Heart right ventricle (tissue), 16 donors: ENCODE measurements around the gene DCAF8L2. TPM values are rescaled to one million over a fixed set of nuclear protein-coding genes. Genes with fewer than 3 reads are reported as not detected.

Source experiments
- ATAC-seq, 8 donors: fragments of 200-7000 bp; cut with Tn5 transposase; one replicate each; pipeline ENCODE4 v1.9.1; 2020; ENCODE audit warnings: mild to moderate bottlenecking in 8 of 8, moderate library complexity in 8 of 8, moderate number of reproducible peaks in 1 of 8
- DNase-seq, 2 donors: peaks; one replicate each; pipeline ENCODE4 v3.0.0-alpha.2; 2020
- H3K27ac ChIP-seq, 10 donors: fragments of 200-600 bp; sonication (generic) in 2 of 10; one replicate each; pipeline versions ENCODE4 v1.5.0 to v1.8.0; 2020 to 2022; ENCODE audit warnings: mild to moderate bottlenecking in 3 of 10
- H3K27me3 ChIP-seq, 7 donors: fragments of 200-600 bp; one replicate each; pipeline ENCODE4 v1.8.0; 2021 to 2022; ENCODE audit warnings: mild to moderate bottlenecking in 2 of 7
- H3K36me3 ChIP-seq, 9 donors: fragments of 200-600 bp; sonication (generic) in 1 of 9; one replicate each; pipeline versions ENCODE4 v1.5.0 to v1.8.0; 2020 to 2022; ENCODE audit warnings: mild to moderate bottlenecking in 2 of 9
- H3K4me1 ChIP-seq, 9 donors: fragments of 200-600 bp; sonication (generic) in 1 of 9; one replicate each; pipeline versions ENCODE4 v1.5.0 to v1.8.0; 2020 to 2022; ENCODE audit warnings: mild to moderate bottlenecking in 4 of 9
- H3K4me3 ChIP-seq, 10 donors: fragments of 200-600 bp; sonication (generic) in 2 of 10; one replicate each; pipeline versions ENCODE4 v1.5.0 to v1.8.0; 2020 to 2022; ENCODE audit warnings: mild to moderate bottlenecking in 7 of 10, moderate library complexity in 2 of 10
- H3K9me3 ChIP-seq, 11 donors: fragments of 200-600 bp in 10 of 11; sonication (generic) in 2 of 11; one replicate each; pipeline versions ENCODE4 v1.5.0 to v1.8.0; 2013 to 2022; ENCODE audit warnings: mild to moderate bottlenecking in 2 of 11, control low read depth in 1 of 11, moderate library complexity in 1 of 11
- WGBS, 2 donors: extraction: QIAGEN DNeasy Blood & Tissue Kit; methylation state at CpG; one replicate each; pipeline ENCODE4 v1.1.7; 2013; ENCODE audit warnings: inconsistent platforms in 1 of 2; 5-methylcytosine and 5-hydroxymethylcytosine counted together
- intact Hi-C, 10 donors: fragments of 100-400 bp; cut with DNase I; formaldehyde crosslinking; loops; one replicate each; pipeline versions ENCODE4 v1.11.1 to v1.14.2; 2022
- polyA plus RNA-seq, 2 donors: library from polyadenylated mRNA; stranded (reverse); fragments of 200-250 nt; gene quantifications; one replicate each; pipeline ENCODE4 v1.2.3, GENCODE V29; 2013
- total RNA-seq, 10 donors: library from RNA; stranded (reverse); fragmentation: NEBNext Ultra II Directional in 3 of 10; extraction: Animal tissue kit (Norgen Biotek cat#: 25700) in 3 of 10; gene quantifications; one replicate each; pipeline versions ENCODE4 v1.2.1 to v1.2.4, GENCODE V29; 2021 to 2023
- TF ChIP-seq, protein P1 (sequence below), 9 donors: fragments of 200-600 bp; sonication (generic) in 2 of 9; IDR thresholded peaks; one replicate each; pipeline versions ENCODE4 v1.5.0 to v1.8.0; 2021 to 2022; ENCODE audit warnings: antibody characterized with exemption in 9 of 9, mild to moderate bottlenecking in 5 of 9, moderate library complexity in 1 of 9
- donor health status: Arrhythmogenic right ventricular cardiomyopathy.
- donor health status: ischemic (EF 13 %, LVEDD 7.1; RV severe dilation, severe dysfunction).
- donor health status: healthy with polysubstance abuse.
- donor health status: DM: no; HTN: yes; CAD: no.
- donor health status: DM: no; HTN: no; CAD: no.
- donor health status: ischemic (EF 25% LVEDD 6.9; RV normal size, moderate dysfunction).
- donor health status: ischemic (EF 25% LVEDD 5.7; RV mildly dilated, moderate dysfunction).
- donor health status: healthy.
- donor health status: DM: yes; HTN: yes; CAD: no.
- donor health status: Ischemic cardiomyopathy.
- donor health status: ischemic (EF 35%, LVEDD 5.7; RV mildly dilated, moderate dysfunction).
- donor health status: nonischemic (EF 11% LVEDD 7.7; RV severe dilation, severe dysfunction).
- donor health status: DM: yes; HTN: yes; CAD: no.
- donor health status: PGD.
- donor health status: ischemic (EF 29% LVEDD 5.4; RV normal size, mild dysfunction).
- donor health status: nonischemic (EF 23%, LVEDD 6.1; RV moderate dilation, normal function).

DCAF8L2 gene
- total and polyA plus RNA-seq, 12 donors, result not detected

DNA sequence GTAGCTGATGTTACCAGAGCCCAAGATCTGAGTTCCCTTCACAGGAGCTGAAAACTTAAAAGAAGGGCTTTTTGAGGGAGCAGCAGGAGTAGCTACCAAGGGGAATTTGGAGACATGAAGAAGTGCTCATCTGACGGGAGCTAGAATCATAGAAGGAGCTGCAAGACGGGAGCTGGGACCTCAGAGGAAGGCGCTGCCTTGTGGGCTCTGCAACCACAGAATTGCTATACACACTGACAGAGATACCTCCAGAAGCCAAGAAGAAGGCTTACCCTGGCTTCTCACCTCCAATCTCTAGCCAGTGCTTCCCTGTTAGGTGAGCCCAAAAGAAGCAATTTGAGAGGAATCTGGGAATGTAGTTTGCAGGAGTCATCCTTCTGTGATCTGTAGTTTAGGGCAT is 35.9 kb downstream of the DCAF8L2 start:
- intact Hi-C loops, result no loop called here
- Histone ChIP-seq H3K27ac (no peak overlapping the region), H3K27me3 (no peaks in the 10 kb centered on the region), H3K9me3 (no peaks in the 10 kb centered on the region), H3K36me3 (no peaks in the 10 kb centered on the region), H3K4me1 (no peaks in the 10 kb centered on the region), H3K4me3 (no peak overlapping the region)
- ATAC-seq (no peak), DNase-seq (no peak)
- 75 to 81% methylated on average over 3 of the region's 3 CpGs for WGBS, 2 donors
- TF ChIP-seq, protein P1, sequence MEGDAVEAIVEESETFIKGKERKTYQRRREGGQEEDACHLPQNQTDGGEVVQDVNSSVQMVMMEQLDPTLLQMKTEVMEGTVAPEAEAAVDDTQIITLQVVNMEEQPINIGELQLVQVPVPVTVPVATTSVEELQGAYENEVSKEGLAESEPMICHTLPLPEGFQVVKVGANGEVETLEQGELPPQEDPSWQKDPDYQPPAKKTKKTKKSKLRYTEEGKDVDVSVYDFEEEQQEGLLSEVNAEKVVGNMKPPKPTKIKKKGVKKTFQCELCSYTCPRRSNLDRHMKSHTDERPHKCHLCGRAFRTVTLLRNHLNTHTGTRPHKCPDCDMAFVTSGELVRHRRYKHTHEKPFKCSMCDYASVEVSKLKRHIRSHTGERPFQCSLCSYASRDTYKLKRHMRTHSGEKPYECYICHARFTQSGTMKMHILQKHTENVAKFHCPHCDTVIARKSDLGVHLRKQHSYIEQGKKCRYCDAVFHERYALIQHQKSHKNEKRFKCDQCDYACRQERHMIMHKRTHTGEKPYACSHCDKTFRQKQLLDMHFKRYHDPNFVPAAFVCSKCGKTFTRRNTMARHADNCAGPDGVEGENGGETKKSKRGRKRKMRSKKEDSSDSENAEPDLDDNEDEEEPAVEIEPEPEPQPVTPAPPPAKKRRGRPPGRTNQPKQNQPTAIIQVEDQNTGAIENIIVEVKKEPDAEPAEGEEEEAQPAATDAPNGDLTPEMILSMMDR (IDR thresholded peaks at IDR 0.05), result no peak

DNA sequence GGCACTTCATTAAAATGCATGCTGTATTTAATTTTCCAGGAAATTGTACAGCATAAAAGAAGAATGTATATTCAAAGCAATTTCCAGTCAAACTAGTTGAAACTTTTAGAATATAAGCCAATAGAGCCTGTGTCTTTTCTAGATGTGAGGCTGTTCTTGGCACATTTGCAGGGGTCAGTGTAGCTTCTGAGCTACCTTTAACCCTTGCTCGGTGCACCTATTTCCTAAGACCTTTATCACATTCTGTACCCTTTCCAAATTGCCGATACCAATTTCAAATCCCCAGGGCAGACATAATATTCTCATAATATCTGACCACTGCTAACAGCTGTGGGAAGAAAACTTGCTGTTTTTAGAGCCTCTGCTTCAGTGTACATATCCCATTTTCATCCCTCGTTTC is 43.2 kb downstream of the DCAF8L2 start:
- Histone ChIP-seq H3K27ac (no peak overlapping the region), H3K36me3 (no peaks in the 10 kb centered on the region), H3K4me1 (no peaks in the 10 kb centered on the region), H3K9me3 (no peaks in the 10 kb centered on the region), H3K27me3 (peaks cover 0 to 3% (median 0%) of the 10 kb centered on the region in 7 donors), H3K4me3 (no peak overlapping the region)
- DNase-seq (no peak), ATAC-seq (no peak)
- WGBS, 2 donors, result 64 to 65% methylated on average over 3 of the region's 3 CpGs
- TF ChIP-seq, protein P1 (IDR thresholded peaks at IDR 0.05), result no peak
- intact Hi-C loops, result no loop called here

DNA sequence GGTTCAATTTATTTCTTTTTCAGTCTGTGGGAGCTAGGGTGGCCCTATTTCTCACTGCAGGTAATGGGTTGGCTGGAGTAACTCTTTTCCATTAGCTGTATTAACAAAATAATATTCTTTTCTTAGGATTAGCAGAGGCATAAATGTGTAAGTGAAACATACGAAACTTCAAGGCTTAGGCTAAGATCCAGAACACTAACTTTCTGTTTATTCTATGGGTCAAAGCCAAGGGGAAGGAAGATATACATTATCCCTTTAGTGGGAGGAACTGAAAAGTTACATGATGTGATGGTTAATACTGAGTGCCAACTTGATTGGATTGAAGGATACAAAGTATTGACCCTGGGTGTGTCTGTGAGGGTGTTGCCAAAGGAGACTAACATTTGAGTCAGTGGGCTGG is 66.4 kb downstream of the DCAF8L2 start:
- H3K27ac ChIP-seq, result no peak overlapping the region
- no peak for ATAC-seq
- TF ChIP-seq, protein P1 (IDR thresholded peaks at IDR 0.05), result no peak
- no peaks in the 10 kb centered on the region for H3K36me3 ChIP-seq
- H3K9me3 ChIP-seq, result no peaks in the 10 kb centered on the region
- H3K4me3 ChIP-seq, result no peak overlapping the region
- DNase-seq, result no peak
- 47 to 69% methylated on average over 1 of the region's 1 CpG for WGBS, 2 donors
- no peaks in the 10 kb centered on the region for H3K27me3 ChIP-seq
- intact Hi-C loops, result no loop called here
- no peaks in the 10 kb centered on the region for H3K4me1 ChIP-seq

DNA sequence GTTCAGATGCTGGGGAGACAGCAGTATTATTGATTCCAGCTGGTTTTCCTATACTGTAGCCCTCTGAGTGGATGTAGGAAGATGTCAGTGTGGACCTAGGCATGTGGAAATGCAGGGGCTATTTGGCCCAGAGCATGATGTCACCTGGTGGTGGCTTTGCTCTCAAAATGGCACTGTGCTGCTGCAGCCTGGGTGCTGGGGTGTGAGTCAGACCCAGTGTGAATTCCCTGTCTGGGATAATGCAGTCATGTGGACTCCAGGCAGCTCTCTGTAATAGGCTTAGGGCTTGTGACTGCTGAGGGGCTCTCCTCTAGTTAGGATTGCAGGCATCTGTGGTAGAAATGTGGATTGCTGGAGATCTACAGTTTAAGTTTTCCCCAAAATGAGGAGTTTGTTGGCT is 70.7 kb downstream of the DCAF8L2 start:
- Histone ChIP-seq H3K9me3 (no peaks in the 10 kb centered on the region), H3K27me3 (no peaks in the 10 kb centered on the region), H3K36me3 (no peaks in the 10 kb centered on the region), H3K4me3 (no peak overlapping the region), H3K27ac (no peak overlapping the region), H3K4me1 (no peaks in the 10 kb centered on the region)
- intact Hi-C loops, result no loop called here
- no peak for DNase-seq
- no peak for ATAC-seq
- TF ChIP-seq, protein P1 (IDR thresholded peaks at IDR 0.05), result no peak

DNA sequence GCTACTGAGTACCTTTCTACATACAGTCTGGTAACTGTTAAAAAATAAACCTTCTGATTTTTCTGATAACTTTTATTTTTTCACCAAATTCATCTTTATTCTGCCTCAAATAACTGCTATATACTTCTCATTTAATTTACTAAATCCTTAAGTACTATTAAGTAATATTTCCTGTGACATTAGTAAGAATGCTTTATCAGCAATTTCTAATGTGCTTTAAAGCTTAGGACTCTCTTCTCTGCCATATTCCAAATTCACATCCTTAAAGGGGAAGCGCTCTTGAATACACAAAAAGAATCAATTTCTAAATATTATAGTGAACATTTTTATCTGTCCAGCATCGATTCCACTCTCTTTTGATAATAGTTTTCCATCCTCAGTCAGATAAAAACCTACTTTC is 81.1 kb downstream of the DCAF8L2 start:
- no peak for ATAC-seq
- H3K9me3 ChIP-seq, result no peaks in the 10 kb centered on the region
- WGBS, 2 donors, result 85 to 87% methylated on average over 2 of the region's 2 CpGs

More for the DNA sequence above, 81.1 kb downstream of the DCAF8L2 start:
- no peak for DNase-seq
- Histone ChIP-seq H3K27me3 (no peaks in the 10 kb centered on the region), H3K4me3 (no peak overlapping the region), H3K36me3 (no peaks in the 10 kb centered on the region), H3K27ac (no peak overlapping the region), H3K4me1 (no peaks in the 10 kb centered on the region)
- TF ChIP-seq, protein P1 (IDR thresholded peaks at IDR 0.05), result no peak
- intact Hi-C loops, result no loop called here
